OCI-LY1 (cell line): ENCODE measurements around the gene LRRC8B.

Experiments
- H2AFZ ChIP-seq: fragments of 200-600 bp; sonication (generic), shearing (Covaris generic); 2 replicates; pipeline ENCODE4 v1.6.0; 2014; ENCODE audit warnings: antibody characterized with exemption, mild to moderate bottlenecking, low read length
- H3F3A ChIP-seq: fragments of 200-600 bp; sonication (generic), shearing (Covaris generic); 2 replicates; pipeline ENCODE4 v1.6.0; 2014; ENCODE audit warnings: mild to moderate bottlenecking, antibody characterized with exemption, low read length, moderate library complexity; ENCODE audit not compliant: insufficient read depth
- H3K27ac ChIP-seq: fragments of 200-600 bp; sonication (generic); 2 replicates; pipeline ENCODE4 v1.5.1; 2014; ENCODE audit warnings: low read length, mixed run types, mild to moderate bottlenecking, low read depth; ENCODE audit not compliant: poor library complexity, severe bottlenecking
- H3K27me3 ChIP-seq: fragments of 200-600 bp; sonication (generic); 2 replicates; pipeline ENCODE4 v1.6.0; 2014; ENCODE audit warnings: antibody characterized with exemption, mild to moderate bottlenecking, low read length, moderate library complexity; ENCODE audit not compliant: insufficient read depth
- H3K36me3 ChIP-seq: fragments of 200-600 bp; sonication (generic); 2 replicates; pipeline ENCODE4 v1.6.1; 2014; ENCODE audit warnings: mild to moderate bottlenecking, antibody characterized with exemption, low read length, moderate library complexity, mixed read lengths; ENCODE audit not compliant: insufficient read depth
- H3K4me1 ChIP-seq: fragments of 200-600 bp; sonication (generic); 2 replicates; pipeline ENCODE4 v1.5.1; 2014; ENCODE audit warnings: mild to moderate bottlenecking, low read length, moderate library complexity; ENCODE audit not compliant: insufficient read depth, severe bottlenecking
- H3K4me2 ChIP-seq: fragments of 200-600 bp; sonication (generic), shearing (Covaris generic); 2 replicates; pipeline ENCODE4 v1.6.1; 2014; ENCODE audit warnings: low read length
- H3K4me3 ChIP-seq: fragments of 200-600 bp; sonication (generic); 2 replicates; pipeline ENCODE4 v1.5.1; 2014; ENCODE audit warnings: low read length, low read depth, mild to moderate bottlenecking, mixed read lengths; ENCODE audit not compliant: poor library complexity, severe bottlenecking
- H3K79me2 ChIP-seq: fragments of 200-600 bp; shearing (Covaris generic); 2 replicates; pipeline ENCODE4 v1.6.1; 2016; ENCODE audit warnings: mixed run types, low read length, mixed read lengths; ENCODE audit not compliant: insufficient read depth
- H3K9ac ChIP-seq: fragments of 200-600 bp; sonication (generic), shearing (Covaris generic); 2 replicates; pipeline ENCODE4 v1.6.1; 2014; ENCODE audit warnings: mild to moderate bottlenecking, low read length, mixed read lengths
- H3K9me2 ChIP-seq: fragments of 200-600 bp; sonication (generic), shearing (Covaris generic); 2 replicates; pipeline ENCODE4 v1.6.1; 2014; ENCODE audit warnings: low read depth, mild to moderate bottlenecking, low read length, mixed read lengths
- H3K9me3 ChIP-seq: fragments of 200-600 bp; shearing (Covaris generic); 2 replicates; pipeline ENCODE4 v1.6.1; 2014; ENCODE audit warnings: low read length, mixed read lengths
- H4K20me1 ChIP-seq: fragments of 200-600 bp; sonication (generic), shearing (Covaris generic); 2 replicates; pipeline ENCODE4 v1.6.0; 2016; ENCODE audit warnings: mild to moderate bottlenecking, low read length; ENCODE audit not compliant: insufficient read depth
- EZH2 ChIP-seq: fragments of 200-600 bp; sonication (generic), shearing (Covaris generic); IDR thresholded peaks from 2 replicates; pipeline ENCODE4 v1.8.0; 2017; ENCODE audit warnings: borderline replicate concordance, mixed run types, mild to moderate bottlenecking, antibody characterized with exemption, low read length, moderate library complexity, mixed read lengths
- TF ChIP-seq, protein P1 (sequence below): fragments of 200-600 bp; sonication (generic), shearing (Covaris generic); IDR thresholded peaks from 2 replicates; pipeline ENCODE4 v1.5.1; 2017; ENCODE audit warnings: mild to moderate bottlenecking, antibody characterized with exemption, low read length, moderate library complexity, mixed read lengths

The LRRC8B gene

DNA sequence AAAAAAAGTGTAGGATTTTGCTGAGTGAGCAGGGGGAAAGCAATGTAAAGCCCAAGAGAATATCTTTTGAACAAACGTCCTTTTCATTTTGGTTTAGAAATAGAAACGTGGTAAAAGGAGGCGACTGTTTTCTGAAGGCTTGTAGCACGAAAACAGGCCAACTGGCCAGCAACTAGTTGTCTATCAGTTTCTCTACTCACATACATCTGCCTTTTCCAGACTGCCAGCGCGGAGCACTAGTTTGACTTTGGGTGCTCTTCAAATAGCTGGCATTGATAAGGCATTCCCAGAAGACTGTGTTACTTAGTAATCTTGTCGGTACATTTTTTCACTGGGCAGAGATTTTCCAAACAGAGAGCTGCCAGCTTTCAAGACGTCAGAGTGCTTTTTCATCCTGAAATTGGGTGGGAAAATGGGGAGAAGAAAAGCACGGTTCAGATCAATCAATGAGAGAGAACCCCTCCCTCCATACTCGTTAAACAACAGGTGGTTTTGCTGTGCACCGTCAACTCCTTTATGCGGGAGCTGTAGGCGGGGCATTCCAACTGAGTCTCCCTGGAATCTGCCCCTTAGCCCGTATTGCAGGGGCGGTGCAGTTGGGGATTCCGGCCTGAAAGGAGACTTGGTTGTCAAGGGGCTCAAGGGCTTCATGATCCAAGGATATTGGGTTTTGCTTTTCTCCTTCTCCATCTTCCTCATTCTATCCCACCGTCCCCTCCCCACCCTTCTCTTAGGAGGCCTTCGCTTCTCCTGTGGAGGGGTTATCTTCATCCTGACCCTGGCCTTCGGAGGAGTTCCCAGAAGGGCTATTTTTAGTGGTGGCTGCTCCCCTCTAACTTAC, 107.4 kb downstream of the LRRC8B start:
- no peaks in the 10 kb centered on the region for H3K36me3 ChIP-seq
- H3K9ac ChIP-seq: peak overlapping the region; percentile 70
- peaks cover 23% of the 10 kb centered on the region for H3K4me1 ChIP-seq
- H3K27me3 ChIP-seq: no peaks in the 10 kb centered on the region
- peak overlapping the region; percentile 90 for H3K4me3 ChIP-seq
- no peaks in the 10 kb centered on the region for H3K9me2 ChIP-seq
- H3K27ac ChIP-seq: no peak overlapping the region
- no peaks in the 10 kb centered on the region; the same call in 1 of the 2 replicates for H3F3A ChIP-seq
- H3K4me2 ChIP-seq: peak overlapping the region; percentile 67
- peaks cover 4% of the 10 kb centered on the region; the same call in 1 of the 2 replicates for H3K79me2 ChIP-seq
- H2AFZ ChIP-seq: no peak overlapping the region
- H3K9me3 ChIP-seq: no peaks in the 10 kb centered on the region
- H4K20me1 ChIP-seq: no peaks in the 10 kb centered on the region
- TF ChIP-seq, protein P1, sequence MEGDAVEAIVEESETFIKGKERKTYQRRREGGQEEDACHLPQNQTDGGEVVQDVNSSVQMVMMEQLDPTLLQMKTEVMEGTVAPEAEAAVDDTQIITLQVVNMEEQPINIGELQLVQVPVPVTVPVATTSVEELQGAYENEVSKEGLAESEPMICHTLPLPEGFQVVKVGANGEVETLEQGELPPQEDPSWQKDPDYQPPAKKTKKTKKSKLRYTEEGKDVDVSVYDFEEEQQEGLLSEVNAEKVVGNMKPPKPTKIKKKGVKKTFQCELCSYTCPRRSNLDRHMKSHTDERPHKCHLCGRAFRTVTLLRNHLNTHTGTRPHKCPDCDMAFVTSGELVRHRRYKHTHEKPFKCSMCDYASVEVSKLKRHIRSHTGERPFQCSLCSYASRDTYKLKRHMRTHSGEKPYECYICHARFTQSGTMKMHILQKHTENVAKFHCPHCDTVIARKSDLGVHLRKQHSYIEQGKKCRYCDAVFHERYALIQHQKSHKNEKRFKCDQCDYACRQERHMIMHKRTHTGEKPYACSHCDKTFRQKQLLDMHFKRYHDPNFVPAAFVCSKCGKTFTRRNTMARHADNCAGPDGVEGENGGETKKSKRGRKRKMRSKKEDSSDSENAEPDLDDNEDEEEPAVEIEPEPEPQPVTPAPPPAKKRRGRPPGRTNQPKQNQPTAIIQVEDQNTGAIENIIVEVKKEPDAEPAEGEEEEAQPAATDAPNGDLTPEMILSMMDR: no peak
- no peak for TF ChIP-seq EZH2

DNA sequence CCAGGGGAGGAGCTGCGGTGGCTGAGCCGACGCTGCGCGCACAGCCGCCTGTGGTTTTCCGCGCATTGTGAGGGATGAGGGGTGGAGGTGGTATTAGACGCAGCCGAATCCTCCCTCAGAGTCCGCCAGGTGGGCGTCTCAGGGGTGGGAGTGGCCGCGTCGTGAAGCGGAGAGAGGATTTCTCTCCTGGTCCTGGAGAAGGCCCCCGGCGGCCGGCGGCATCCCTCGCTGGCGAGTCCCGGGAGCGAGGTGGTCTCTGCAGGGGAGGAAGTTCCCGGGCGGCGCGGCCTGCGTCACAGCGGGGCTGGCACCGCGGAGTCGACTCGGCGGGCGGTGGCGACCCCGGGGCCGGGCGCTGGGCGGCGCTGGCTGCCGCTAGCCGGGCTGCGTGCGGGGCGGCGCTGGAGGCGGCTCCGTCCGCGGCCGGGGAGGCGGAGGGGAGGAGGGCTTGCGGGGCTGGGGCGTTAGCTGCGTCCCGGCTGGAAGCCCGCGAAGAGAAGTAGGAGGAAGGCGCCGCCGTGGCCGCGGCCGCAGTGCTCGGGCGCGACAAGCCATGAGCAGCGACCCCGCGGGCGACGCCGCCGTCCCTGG, 108.1 kb downstream of the LRRC8B start, which contains the start of gene LRRC8C:
TSS of gene LRRC8C (plus strand) at position 464 of the 591 bp plus-strand sequence. CDS start 53,354 bp downstream, outside the sequence.
- Histone ChIP-seq H3K9me3 (no peaks in the 10 kb centered on the region), H3K79me2 (peaks cover 4% of the 10 kb centered on the region; the same call in 1 of the 2 replicates), H3F3A (no peaks in the 10 kb centered on the region; the same call in 1 of the 2 replicates), H3K27me3 (no peaks in the 10 kb centered on the region), H3K4me1 (peaks cover 23% of the 10 kb centered on the region), H3K27ac (peak within 1 kb of the TSS; percentile 42), H3K4me2 (peak within 1 kb of the TSS; percentile 67), H4K20me1 (no peaks in the 10 kb centered on the region), H3K4me3 (peak within 1 kb of the TSS; percentile 90), H3K9ac (peak within 1 kb of the TSS; percentile 91), H3K36me3 (no peaks in the 10 kb centered on the region), H3K9me2 (no peaks in the 10 kb centered on the region), H2AFZ (0 out of 2 replicates have a peak within 1 kb of the TSS, but pooled peaks have one; percentile 58)
- no peak for TF ChIP-seq EZH2
- TF ChIP-seq, protein P1: no peak; the same call in 1 of the 2 replicates

DNA sequence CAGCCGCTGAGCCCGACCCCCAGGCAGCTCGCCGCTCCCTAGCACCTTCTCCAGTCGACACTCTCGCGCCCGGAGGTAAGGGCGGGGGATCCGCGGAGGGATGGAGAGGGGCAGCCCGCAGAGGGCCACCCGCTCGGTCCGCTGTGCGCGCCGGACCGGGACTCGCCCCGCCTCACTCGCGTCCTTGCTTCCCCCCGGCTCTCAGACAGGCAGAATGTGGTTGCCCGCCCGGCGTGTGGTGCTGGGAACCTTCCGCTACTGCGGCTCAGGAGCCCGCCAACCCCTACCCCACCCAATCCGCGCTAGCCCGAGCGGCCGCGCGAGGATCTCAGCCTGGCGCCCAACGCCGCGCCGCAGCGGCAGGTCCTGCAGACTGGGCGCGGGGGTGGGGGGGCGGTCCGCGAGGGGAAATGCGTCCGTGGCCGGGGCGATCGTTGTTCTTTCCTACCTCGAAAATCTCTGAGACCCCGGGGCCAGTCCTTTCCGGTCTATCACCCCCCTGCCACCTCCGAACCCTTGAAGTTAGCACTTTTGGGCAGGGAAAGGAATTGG, 108.7 kb downstream of the LRRC8B start:
- TF ChIP-seq EZH2: no peak
- TF ChIP-seq, protein P1: no peak
- no peaks in the 10 kb centered on the region for H3K9me3 ChIP-seq
- H4K20me1 ChIP-seq: no peaks in the 10 kb centered on the region
- no peaks in the 10 kb centered on the region for H3K9me2 ChIP-seq
- no peaks in the 10 kb centered on the region for H3K36me3 ChIP-seq
- peaks cover 23% of the 10 kb centered on the region for H3K4me1 ChIP-seq
- H3K4me3 ChIP-seq: peak overlapping the region; percentile 90
- peak overlapping the region; percentile 42 for H3K27ac ChIP-seq
- H3K4me2 ChIP-seq: peak overlapping the region; percentile 67
- no peaks in the 10 kb centered on the region for H3K27me3 ChIP-seq
- H3F3A ChIP-seq: no peaks in the 10 kb centered on the region; the same call in 1 of the 2 replicates
- 0 out of 2 replicates have a peak overlapping the region, but pooled peaks have one; percentile 58 for H2AFZ ChIP-seq
- H3K9ac ChIP-seq: peak overlapping the region; percentile 91
- H3K79me2 ChIP-seq: peaks cover 4% of the 10 kb centered on the region; the same call in 1 of the 2 replicates
